Natural killer cell treated with Interleukin-12 subunit alpha and Interleukin-12 subunit beta and Interleukin-15 and Interleukin-18, amount 100 ng/mL, for 72 hours (primary cell): Measurements from ENCODE around the gene FRY. TPM values are rescaled to one million over a fixed set of nuclear protein-coding genes. Genes with fewer than 3 reads are reported as not detected.

ENCODE experiments used
- ATAC-seq, 2 donors: fragments of 150-1000 bp; cut with Tn5 transposase in 1 of 2; sonication (Bioruptor Pico), chemical (Tn5 transposase) in 1 of 2; 2 replicates each; pipeline ENCODE4 v1.10.0; 2021
- DNase-seq: peaks from one replicate; pipeline ENCODE4 v3.0.0; 2022; ENCODE audit warnings: low spot score
- H3K27ac Mint-ChIP-seq, 2 donors: 1 replicate in 1 of 2; 2 replicates in 1 of 2; pipeline ENCODE4 v1.8.0; 2022; ENCODE audit warnings: mixed read lengths in 2 of 2, mild to moderate bottlenecking in 1 of 2, moderate library complexity in 1 of 2
- H3K27me3 Mint-ChIP-seq, 2 donors: 1 replicate in 1 of 2; 2 replicates in 1 of 2; pipeline ENCODE4 v1.8.0; 2022; ENCODE audit warnings: mixed read lengths in 2 of 2
- H3K36me3 Mint-ChIP-seq: one replicate; pipeline ENCODE4 v1.8.0; 2022; ENCODE audit warnings: mixed read lengths
- H3K4me1 Mint-ChIP-seq, 2 donors: 1 replicate in 1 of 2; 2 replicates in 1 of 2; pipeline ENCODE4 v1.8.0; 2022; ENCODE audit warnings: low read depth in 2 of 2, mixed read lengths in 2 of 2, mild to moderate bottlenecking in 1 of 2
- H3K4me3 Mint-ChIP-seq: one replicate; pipeline ENCODE4 v1.8.0; 2022; ENCODE audit warnings: mixed read lengths
- H3K9me3 Mint-ChIP-seq: 2 replicates; pipeline ENCODE4 v1.8.0; 2022; ENCODE audit warnings: mixed read lengths
- total RNA-seq, 2 donors: library from RNA; stranded (reverse); gene quantifications; one replicate each; pipeline ENCODE4 v1.2.3, GENCODE V29; 2022

Gene FRY
- total RNA-seq, 2 donors from 2014 or later: 1.5 to 6.1 TPM

DNA sequence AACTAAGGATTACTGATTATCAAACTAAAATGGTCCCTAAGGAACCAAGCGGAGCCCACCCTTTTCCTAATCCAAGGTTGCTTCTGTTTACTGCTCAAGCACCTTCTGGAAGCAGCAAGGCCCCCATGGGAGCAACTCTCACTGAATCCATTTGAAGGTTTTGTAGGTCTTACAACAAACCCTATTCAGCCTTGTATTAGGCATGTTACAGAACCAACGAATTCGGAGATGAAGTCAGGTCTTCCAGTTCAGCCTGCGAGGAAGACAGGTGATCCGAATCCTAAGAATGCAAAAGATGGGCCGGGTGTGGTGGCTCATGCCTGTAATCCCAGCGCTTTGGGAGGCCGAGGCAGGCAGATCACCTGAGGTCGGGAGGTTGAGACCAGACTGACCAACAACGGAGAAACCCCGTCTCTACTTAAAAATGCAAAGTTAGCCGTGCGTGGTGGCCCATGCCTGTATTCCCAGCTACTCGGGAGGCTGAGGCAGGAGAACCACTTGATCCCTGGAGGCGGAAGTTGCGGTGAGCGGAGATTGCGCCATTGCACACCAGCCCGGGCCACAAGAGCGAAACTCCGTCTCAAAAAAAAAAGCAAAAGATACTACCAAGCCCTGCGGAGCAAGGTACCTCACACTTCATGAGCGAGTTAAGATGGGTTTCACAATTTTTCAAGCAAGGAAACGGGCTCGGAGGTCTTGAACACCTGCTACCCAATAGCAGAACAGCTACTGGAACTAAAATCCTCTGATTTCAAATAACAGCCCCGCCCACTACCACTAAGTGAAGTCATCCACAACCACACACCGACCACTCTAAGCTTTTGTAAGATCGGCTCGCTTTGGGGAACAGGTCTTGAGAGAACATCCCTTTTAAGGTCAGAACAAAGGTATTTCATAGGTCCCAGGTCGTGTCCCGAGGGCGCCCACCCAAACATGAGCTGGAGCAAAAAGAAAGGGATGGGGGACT is 283.0 kb downstream of the FRY start:
- H3K9me3 Mint-ChIP-seq: no peaks in the 10 kb centered on the region
- DNase-seq: peak; percentile 90
- H3K27me3 Mint-ChIP-seq: no peaks in the 10 kb centered on the region
- peak; percentile 87 to 90 for ATAC-seq
- peak overlapping the region; percentile 100 for H3K27ac Mint-ChIP-seq
- H3K4me3 Mint-ChIP-seq: peak overlapping the region; percentile 97
- H3K36me3 Mint-ChIP-seq: no peaks in the 10 kb centered on the region
- H3K4me1 Mint-ChIP-seq: peaks cover 23 to 42% of the 10 kb centered on the region in 2 donors

GRCh38 chr13:32315238-32316027 is 283.9 kb downstream of the FRY start, which contains the start of the genes BRCA2 and ZAR1L:
TSS of gene BRCA2 (plus strand) at chr13:32315508. CDS start at chr13:32316461, 953 bp downstream.
TSS of gene ZAR1L (minus strand) at chr13:32315363. CDS start at chr13:32311925, 3,438 bp downstream.
- ATAC-seq (peak; percentile 95 to 96), DNase-seq (peak; percentile 93)
- peaks cover 16 to 33% of the 10 kb centered on the region in 2 donors for H3K4me1 Mint-ChIP-seq
- peak within 1 kb of the TSS; percentile 100 for H3K27ac Mint-ChIP-seq
- H3K27me3 Mint-ChIP-seq: no peaks in the 10 kb centered on the region
- H3K9me3 Mint-ChIP-seq: no peaks in the 10 kb centered on the region
- no peaks in the 10 kb centered on the region for H3K36me3 Mint-ChIP-seq
- H3K4me3 Mint-ChIP-seq: peak within 1 kb of the TSS; percentile 97

- Mint-ChIP-seq H3K36me3 (no peaks in the 10 kb centered on the region), H3K9me3 (no peaks in the 10 kb centered on the region), H3K27ac (peak overlapping the region; percentile 100), H3K4me3 (peak overlapping the region; percentile 97), H3K4me1 (peaks cover 13 to 27% of the 10 kb centered on the region in 2 donors), H3K27me3 (no peaks in the 10 kb centered on the region)
- DNase-seq: no peak
- ATAC-seq: peak in 1 of 2 donors; percentile 37
Observed at GRCh38 chr13:32316028-32316339, 284.4 kb downstream of the FRY start.

GRCh38 chr13:32316501-32316900 is 284.9 kb downstream of the FRY start:
- Mint-ChIP-seq H3K27ac (peak overlapping the region; percentile 100), H3K36me3 (no peaks in the 10 kb centered on the region)

DNA sequence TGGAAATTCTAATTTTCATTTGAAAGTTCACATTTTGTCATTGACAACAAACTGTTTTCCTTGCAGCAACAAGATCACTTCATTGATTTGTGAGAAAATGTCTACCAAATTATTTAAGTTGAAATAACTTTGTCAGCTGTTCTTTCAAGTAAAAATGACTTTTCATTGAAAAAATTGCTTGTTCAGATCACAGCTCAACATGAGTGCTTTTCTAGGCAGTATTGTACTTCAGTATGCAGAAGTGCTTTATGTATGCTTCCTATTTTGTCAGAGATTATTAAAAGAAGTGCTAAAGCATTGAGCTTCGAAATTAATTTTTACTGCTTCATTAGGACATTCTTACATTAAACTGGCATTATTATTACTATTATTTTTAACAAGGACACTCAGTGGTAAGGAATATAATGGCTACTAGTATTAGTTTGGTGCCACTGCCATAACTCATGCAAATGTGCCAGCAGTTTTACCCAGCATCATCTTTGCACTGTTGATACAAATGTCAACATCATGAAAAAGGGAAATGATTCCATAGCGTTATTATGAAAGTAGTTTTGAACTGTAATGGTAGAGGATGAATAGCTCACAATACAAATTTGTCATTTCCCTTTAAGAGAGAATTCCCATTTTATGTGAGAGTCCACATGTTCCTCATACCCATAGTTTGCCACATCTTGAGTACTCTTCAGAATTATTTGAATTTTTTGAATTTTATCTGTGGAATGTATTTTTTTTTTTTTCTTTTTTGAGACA is 286.3 kb downstream of the FRY start:
- DNase-seq: no peak
- Mint-ChIP-seq H3K27ac (no peak overlapping the region), H3K27me3 (no peaks in the 10 kb centered on the region), H3K9me3 (no peaks in the 10 kb centered on the region), H3K4me3 (no peak overlapping the region), H3K4me1 (peaks cover 11 to 23% of the 10 kb centered on the region in 2 donors), H3K36me3 (no peaks in the 10 kb centered on the region)
- ATAC-seq: no peak

More at GRCh38 chr13:32316501-32316900, 284.9 kb downstream of the FRY start:
- H3K27me3 Mint-ChIP-seq: no peaks in the 10 kb centered on the region
- no peak for ATAC-seq
- peaks cover 13 to 27% of the 10 kb centered on the region in 2 donors for H3K4me1 Mint-ChIP-seq
- DNase-seq: no peak
- H3K9me3 Mint-ChIP-seq: no peaks in the 10 kb centered on the region
- peak overlapping the region; percentile 97 for H3K4me3 Mint-ChIP-seq

DNA sequence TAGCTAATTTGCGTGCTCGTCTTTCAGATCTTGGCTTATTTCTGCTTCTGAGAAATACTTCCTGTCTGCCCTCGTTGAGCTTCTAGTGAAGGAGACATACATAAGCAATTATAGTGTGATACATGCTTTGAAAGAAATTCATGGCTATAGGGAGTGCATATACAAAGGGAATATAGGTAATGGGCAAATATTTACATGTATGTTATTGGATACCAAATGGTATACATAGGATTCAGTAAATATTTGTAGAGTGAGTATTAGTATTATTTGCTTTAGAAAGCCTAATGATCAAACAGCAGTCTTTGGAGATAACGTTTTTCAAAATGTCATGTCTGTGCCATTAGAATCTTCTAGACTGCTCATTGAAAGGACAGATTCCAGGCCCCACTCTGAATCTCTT is 289.0 kb downstream of the FRY start:
- no peak for ATAC-seq
- no peak overlapping the region for H3K27ac Mint-ChIP-seq
- H3K27me3 Mint-ChIP-seq: no peaks in the 10 kb centered on the region
- DNase-seq: no peak
- H3K4me3 Mint-ChIP-seq: no peak overlapping the region
- peaks cover 0 to 7% of the 10 kb centered on the region in 2 donors for H3K4me1 Mint-ChIP-seq
- H3K9me3 Mint-ChIP-seq: no peaks in the 10 kb centered on the region
- no peaks in the 10 kb centered on the region for H3K36me3 Mint-ChIP-seq

- ATAC-seq: no peak
- Mint-ChIP-seq H3K27ac (no peak overlapping the region), H3K36me3 (no peaks in the 10 kb centered on the region), H3K9me3 (no peaks in the 10 kb centered on the region), H3K4me3 (no peak overlapping the region), H3K4me1 (no peaks in the 10 kb centered on the region), H3K27me3 (no peaks in the 10 kb centered on the region)
- DNase-seq: no peak
Observed at GRCh38 chr13:32323912-32324311, 292.3 kb downstream of the FRY start.

DNA sequence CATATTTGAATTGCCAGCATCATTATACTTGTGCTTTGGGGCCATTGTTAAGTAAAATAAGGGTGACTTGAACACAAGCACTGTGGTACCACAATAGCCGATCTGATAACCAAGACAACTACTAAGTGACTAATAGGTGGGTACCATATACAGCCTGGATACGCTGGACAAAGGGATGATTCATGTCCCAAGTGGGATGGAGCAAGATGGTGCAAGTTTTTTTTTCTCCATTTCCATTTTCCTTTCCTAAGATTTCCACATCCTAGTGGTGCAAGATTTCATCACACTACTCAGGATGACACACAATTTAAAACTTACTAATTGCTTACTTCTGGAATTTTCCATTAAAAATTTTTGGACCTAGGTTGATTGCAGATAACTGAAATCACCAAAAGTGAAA is 298.9 kb downstream of the FRY start:
- H3K27ac Mint-ChIP-seq: no peak overlapping the region
- no peaks in the 10 kb centered on the region for H3K27me3 Mint-ChIP-seq
- no peak overlapping the region for H3K4me3 Mint-ChIP-seq
- H3K4me1 Mint-ChIP-seq: no peaks in the 10 kb centered on the region
- peaks cover 12% of the 10 kb centered on the region for H3K36me3 Mint-ChIP-seq
- DNase-seq (no peak), ATAC-seq (no peak)
- H3K9me3 Mint-ChIP-seq: no peaks in the 10 kb centered on the region

GRCh38 chr13:32334671-32335070 is 303.1 kb downstream of the FRY start:
- no peak overlapping the region for H3K27ac Mint-ChIP-seq
- peaks cover 25% of the 10 kb centered on the region for H3K36me3 Mint-ChIP-seq

GRCh38 chr13:32340914-32341313 is 309.3 kb downstream of the FRY start:
- Mint-ChIP-seq H3K4me1 (no peaks in the 10 kb centered on the region), H3K4me3 (no peak overlapping the region), H3K9me3 (no peaks in the 10 kb centered on the region), H3K27me3 (no peaks in the 10 kb centered on the region), H3K36me3 (peaks cover 16% of the 10 kb centered on the region), H3K27ac (no peak overlapping the region)
- DNase-seq: no peak
- ATAC-seq: no peak

More at GRCh38 chr13:32334671-32335070, 303.1 kb downstream of the FRY start:
- no peaks in the 10 kb centered on the region for H3K9me3 Mint-ChIP-seq
- DNase-seq: no peak
- no peak for ATAC-seq
- H3K27me3 Mint-ChIP-seq: no peaks in the 10 kb centered on the region
- H3K4me1 Mint-ChIP-seq: no peaks in the 10 kb centered on the region
- H3K4me3 Mint-ChIP-seq: no peak overlapping the region

DNA sequence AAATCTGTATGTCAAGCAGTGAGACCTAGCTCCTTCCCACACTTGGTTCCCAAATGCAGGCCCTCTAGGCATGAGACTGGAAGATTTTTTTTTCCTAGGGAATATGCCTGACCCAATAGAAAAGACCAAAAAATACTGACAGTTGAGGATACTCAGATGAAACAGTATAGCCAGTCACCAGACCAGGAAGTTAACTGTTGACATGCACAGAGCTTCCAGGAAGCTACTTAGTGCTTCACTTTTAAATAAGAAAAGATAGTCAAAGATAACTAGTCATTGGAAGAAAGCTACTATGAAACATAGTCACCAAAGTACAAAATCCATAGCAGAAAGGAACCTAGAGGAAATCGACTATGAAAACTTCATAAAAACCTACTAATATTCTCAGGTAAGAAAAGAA is 316.1 kb downstream of the FRY start:
- Mint-ChIP-seq H3K27ac (peak overlapping the region in 1 of 2 donors; percentile 64), H3K9me3 (no peaks in the 10 kb centered on the region), H3K36me3 (peaks cover 27% of the 10 kb centered on the region), H3K4me1 (peaks cover 17% of the 10 kb centered on the region in 2 donors), H3K27me3 (no peaks in the 10 kb centered on the region), H3K4me3 (no peak overlapping the region)
- DNase-seq (no peak), ATAC-seq (no peak)
